Peyer's patch (tissue), 4 donors: ENCODE measurements around the gene CHRNB2.

ENCODE experiments used
- CTCF ChIP-seq, 6 experiments: fragments of 450-650 bp in 4 of 6; fragments of 200-600 bp in 2 of 6; sonication (generic) in 1 of 6; IDR thresholded peaks; one replicate each; pipeline ENCODE4 v1.5.1; 2017 to 2019; ENCODE audit warnings: antibody characterized with exemption in 6 of 6, mild to moderate bottlenecking in 3 of 6, moderate library complexity in 1 of 6
- POLR2A ChIP-seq, 2 donors: fragments of 450-650 bp; IDR thresholded peaks; one replicate each; pipeline ENCODE4 v1.5.1; 2017; ENCODE audit warnings: antibody characterized with exemption in 2 of 2, mild to moderate bottlenecking in 2 of 2, moderate library complexity in 2 of 2

DNA sequence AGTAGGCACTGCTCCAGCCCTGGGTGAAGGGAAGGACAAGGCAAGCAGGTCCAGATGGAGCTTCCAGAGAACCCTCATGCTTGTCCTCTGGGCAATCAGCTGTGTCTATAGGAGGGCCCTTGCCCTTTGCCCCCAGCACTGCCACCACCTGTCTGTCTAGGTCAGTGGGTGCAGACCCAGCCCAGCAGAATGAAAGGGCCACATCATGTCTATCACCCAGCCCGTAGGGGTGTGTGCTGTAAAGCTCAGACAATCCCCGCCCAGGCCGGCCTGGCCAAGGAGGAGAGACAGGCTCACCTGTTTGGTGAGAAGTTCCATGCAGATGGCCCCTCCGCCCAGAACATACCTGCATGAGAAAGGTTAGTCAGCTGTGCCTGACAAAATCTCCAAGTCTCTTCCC is 16.1 kb upstream of the CHRNB2 start:
- TF ChIP-seq CTCF (IDR thresholded peaks at IDR 0.05) (no peak), POLR2A (IDR thresholded peaks at IDR 0.05) (no peak)
